ENCODE data around the gene PLEKHJ1.

GRCh38 chr19:2274185-2274711 is 38.1 kb upstream of the PLEKHJ1 start:
- TF ChIP-seq CTCF (IDR thresholded peaks at IDR 0.05) = no peak
- TF ChIP-seq POLR2A (IDR thresholded peaks at IDR 0.05) = no peak
